MM.1S (cell line): ENCODE results near the gene KDM4E.
"Not testable (repeated sequence)": the region's sequence is repeated elsewhere in the genome, so short reads cannot be mapped to it uniquely, and the experiment has no call there.

Experiments
- CTCF ChIP-seq: fragments of 300-600 bp; sonication (generic); IDR thresholded peaks from 2 replicates; pipeline ENCODE4 v1.5.1; 2016; ENCODE audit warnings: antibody characterized with exemption, low read length, mixed read lengths
- EZH2 ChIP-seq: fragments of 300-600 bp; sonication (generic); optimal IDR thresholded peaks from 2 replicates; pipeline ENCODE3; 2017; ENCODE audit warnings: low read depth, mild to moderate bottlenecking, antibody characterized with exemption, low read length, mixed read lengths
- EZH2phosphoT487 ChIP-seq: fragments of 300-600 bp; sonication (generic); IDR thresholded peaks from 2 replicates; pipeline ENCODE4 v1.6.1; 2018; ENCODE audit warnings: antibody characterized with exemption, low read length

DNA sequence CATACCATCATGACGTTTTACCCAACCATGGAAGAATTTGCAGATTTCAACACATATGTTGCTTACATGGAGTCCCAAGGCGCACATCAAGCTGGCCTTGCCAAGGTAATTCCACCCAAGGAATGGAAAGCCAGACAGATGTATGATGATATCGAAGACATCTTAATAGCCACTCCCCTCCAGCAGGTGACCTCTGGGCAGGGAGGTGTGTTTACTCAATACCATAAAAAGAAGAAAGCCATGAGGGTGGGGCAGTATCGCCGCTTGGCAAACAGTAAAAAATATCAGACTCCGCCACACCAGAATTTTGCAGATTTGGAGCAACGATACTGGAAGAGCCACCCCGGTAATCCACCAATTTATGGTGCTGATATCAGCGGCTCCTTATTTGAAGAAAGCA lies 536 bp downstream of the KDM4E start:
- not testable (repeated sequence) for TF ChIP-seq EZH2phosphoT487, CTCF, EZH2
